ENCODE data around the gene ACAD9. TPM values are rescaled to one million over a fixed set of nuclear protein-coding genes. Genes with fewer than 3 reads are reported as not detected.

ACAD9 gene
- total and polyA plus RNA-seq, 4 donors: 24.9 to 59.3 (median 38.8) TPM

DNA sequence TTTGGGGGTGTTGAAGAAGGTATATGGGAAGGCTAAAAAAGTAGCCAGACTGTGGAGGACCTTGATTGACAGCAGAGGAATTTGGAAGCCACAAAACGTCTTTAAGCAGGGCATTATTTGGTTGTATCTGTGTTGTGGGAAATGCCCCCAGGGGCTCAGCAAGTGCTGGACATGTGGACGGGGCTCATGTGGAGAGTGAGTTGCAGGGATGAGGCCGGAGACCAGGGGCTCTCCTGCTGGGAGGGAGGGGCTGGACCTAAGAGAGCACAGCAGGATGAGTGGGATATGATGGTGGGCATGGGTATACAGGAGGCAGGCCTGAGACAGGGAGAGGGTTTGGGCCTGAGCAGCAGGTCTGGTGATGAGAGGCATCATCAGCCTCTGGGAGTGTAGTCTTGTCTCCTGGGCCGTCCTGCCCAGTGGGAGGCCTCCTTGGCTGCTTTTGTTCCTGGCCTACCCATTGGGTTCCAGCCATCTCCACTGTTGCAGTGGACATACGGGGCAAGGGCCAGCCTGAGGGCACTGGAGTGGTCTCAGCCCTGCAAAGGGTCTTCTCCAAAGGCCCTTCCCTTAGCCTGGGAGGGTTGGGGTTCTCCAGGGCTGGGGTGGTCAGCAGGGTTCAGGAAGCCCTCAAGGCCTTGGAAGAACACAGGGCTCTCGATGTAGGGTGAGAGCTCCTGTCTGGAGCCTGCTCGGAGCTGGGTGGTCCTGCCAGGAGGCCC is 27.5 kb downstream of the ACAD9 start:
- no peaks in the 10 kb centered on the region for H3K4me1 ChIP-seq (ENCODE audit: control insufficient read depth in 5 of 5, insufficient read depth in 5 of 5, low read length in 5 of 5)
- no peak overlapping the region for H3K27ac ChIP-seq (ENCODE audit: low read depth in 1 of 2, low read length in 1 of 2)
- H3K36me3 ChIP-seq (ENCODE audit: control insufficient read depth in 4 of 4, insufficient read depth in 4 of 4, low read length in 4 of 4): peaks cover 18 to 78% (median 37%) of the 10 kb centered on the region in 4 donors
- no peak for DNase-seq
- no peak for ATAC-seq (ENCODE audit: insufficient read depth, low FRiP score)
- TF ChIP-seq, protein P1, sequence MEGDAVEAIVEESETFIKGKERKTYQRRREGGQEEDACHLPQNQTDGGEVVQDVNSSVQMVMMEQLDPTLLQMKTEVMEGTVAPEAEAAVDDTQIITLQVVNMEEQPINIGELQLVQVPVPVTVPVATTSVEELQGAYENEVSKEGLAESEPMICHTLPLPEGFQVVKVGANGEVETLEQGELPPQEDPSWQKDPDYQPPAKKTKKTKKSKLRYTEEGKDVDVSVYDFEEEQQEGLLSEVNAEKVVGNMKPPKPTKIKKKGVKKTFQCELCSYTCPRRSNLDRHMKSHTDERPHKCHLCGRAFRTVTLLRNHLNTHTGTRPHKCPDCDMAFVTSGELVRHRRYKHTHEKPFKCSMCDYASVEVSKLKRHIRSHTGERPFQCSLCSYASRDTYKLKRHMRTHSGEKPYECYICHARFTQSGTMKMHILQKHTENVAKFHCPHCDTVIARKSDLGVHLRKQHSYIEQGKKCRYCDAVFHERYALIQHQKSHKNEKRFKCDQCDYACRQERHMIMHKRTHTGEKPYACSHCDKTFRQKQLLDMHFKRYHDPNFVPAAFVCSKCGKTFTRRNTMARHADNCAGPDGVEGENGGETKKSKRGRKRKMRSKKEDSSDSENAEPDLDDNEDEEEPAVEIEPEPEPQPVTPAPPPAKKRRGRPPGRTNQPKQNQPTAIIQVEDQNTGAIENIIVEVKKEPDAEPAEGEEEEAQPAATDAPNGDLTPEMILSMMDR (IDR thresholded peaks at IDR 0.05; ENCODE audit: control extremely low read depth, extremely low read depth): no peak
- no peaks in the 10 kb centered on the region for H3K9me3 ChIP-seq (ENCODE audit: control insufficient read depth in 4 of 4, insufficient read depth in 3 of 4, low read length in 3 of 4)
- H3K4me3 ChIP-seq: no peak overlapping the region
- H3K9ac ChIP-seq (ENCODE audit: insufficient read depth in 1 of 2, low read length in 2 of 2): no peak overlapping the region
- 87 to 91% methylated on average over 7 of the region's 7 CpGs for WGBS, 2 donors
- no peaks in the 10 kb centered on the region for H3K27me3 ChIP-seq (ENCODE audit: control insufficient read depth in 3 of 3, insufficient read depth in 3 of 3, low read length in 2 of 3)

DNA sequence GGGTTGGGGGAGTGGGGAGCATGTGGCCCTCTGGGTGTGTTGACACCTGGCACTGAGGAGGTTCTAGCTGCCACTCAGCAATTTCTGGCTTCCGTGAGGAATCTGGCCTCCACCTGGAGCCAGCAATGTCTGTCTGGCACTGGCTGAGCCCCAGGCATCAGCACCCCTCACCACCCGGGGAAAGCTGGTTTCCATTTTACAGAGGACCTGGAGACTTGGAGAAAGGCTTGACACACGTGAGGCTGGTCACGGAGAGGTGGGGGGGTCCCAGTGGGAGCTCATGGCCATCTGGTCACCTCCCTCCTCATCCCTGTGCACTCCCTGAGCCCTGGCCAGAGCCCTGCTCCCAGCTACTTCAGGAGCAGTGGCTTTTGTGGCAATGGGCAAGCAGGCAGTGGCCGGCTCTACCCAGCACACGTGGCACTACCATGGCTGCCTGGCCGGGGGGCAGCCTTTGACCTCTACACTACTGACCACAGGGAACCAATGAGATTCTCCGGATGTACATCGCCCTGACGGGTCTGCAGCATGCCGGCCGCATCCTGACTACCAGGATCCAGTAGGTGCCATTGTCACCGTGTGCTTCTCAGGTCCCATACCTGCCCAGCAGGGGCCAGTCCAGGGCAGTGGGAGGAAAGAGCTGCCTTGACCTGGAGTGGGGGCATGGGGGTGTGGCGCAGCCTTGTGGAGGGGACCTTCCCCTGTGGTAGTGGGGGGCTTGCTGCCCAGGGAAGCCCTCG is 28.5 kb downstream of the ACAD9 start:
- TF ChIP-seq, protein P1 (IDR thresholded peaks at IDR 0.05; ENCODE audit: control extremely low read depth, extremely low read depth): no peak
- H3K4me3 ChIP-seq: no peak overlapping the region
- no peak overlapping the region for H3K9ac ChIP-seq (ENCODE audit: insufficient read depth in 1 of 2, low read length in 2 of 2)
- DNase-seq (no peak), ATAC-seq (ENCODE audit: insufficient read depth, low FRiP score) (no peak)
- H3K9me3 ChIP-seq (ENCODE audit: control insufficient read depth in 4 of 4, insufficient read depth in 3 of 4, low read length in 3 of 4): no peaks in the 10 kb centered on the region
- peaks cover 17 to 77% (median 39%) of the 10 kb centered on the region in 4 donors for H3K36me3 ChIP-seq (ENCODE audit: control insufficient read depth in 4 of 4, insufficient read depth in 4 of 4, low read length in 4 of 4)
- H3K27ac ChIP-seq (ENCODE audit: low read depth in 1 of 2, low read length in 1 of 2): no peak overlapping the region
- 93 to 96% methylated on average over 15 of the region's 15 CpGs for WGBS, 2 donors
- H3K4me1 ChIP-seq (ENCODE audit: control insufficient read depth in 5 of 5, insufficient read depth in 5 of 5, low read length in 5 of 5): no peaks in the 10 kb centered on the region
- no peaks in the 10 kb centered on the region for H3K27me3 ChIP-seq (ENCODE audit: control insufficient read depth in 3 of 3, insufficient read depth in 3 of 3, low read length in 2 of 3)

DNA sequence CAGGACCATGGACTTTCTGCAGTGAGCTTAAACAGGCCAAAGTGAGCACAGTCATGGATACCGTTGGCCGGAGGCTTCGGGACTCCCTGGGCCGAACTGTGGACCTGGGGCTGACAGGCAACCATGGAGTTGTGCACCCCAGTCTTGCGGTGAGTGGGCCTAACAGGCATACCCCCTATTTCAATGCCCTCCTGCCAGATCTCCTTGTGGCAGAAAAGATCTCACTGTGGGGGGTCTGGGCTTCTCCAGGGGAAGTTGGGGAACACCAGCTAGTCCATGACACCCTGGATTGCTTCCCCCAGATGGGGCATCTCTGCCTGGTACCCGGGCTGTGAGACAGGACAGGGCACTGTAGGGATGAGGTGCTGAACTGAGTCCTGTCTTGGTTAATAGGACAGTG is 29.5 kb downstream of the ACAD9 start:
- TF ChIP-seq, protein P1 (IDR thresholded peaks at IDR 0.05; ENCODE audit: control extremely low read depth, extremely low read depth): no peak
- H3K27ac ChIP-seq (ENCODE audit: low read depth in 1 of 2, low read length in 1 of 2): no peak overlapping the region
- WGBS, 2 donors: 97% methylated on average over 6 of the region's 6 CpGs

More for the DNA sequence above, 29.5 kb downstream of the ACAD9 start:
- Histone ChIP-seq H3K36me3 (ENCODE audit: control insufficient read depth in 4 of 4, insufficient read depth in 4 of 4, low read length in 4 of 4) (peaks cover 22 to 80% (median 42%) of the 10 kb centered on the region in 4 donors), H3K9ac (ENCODE audit: insufficient read depth in 1 of 2, low read length in 2 of 2) (no peak overlapping the region), H3K9me3 (ENCODE audit: control insufficient read depth in 4 of 4, insufficient read depth in 3 of 4, low read length in 3 of 4) (no peaks in the 10 kb centered on the region), H3K4me3 (no peak overlapping the region), H3K27me3 (ENCODE audit: control insufficient read depth in 3 of 3, insufficient read depth in 3 of 3, low read length in 2 of 3) (no peaks in the 10 kb centered on the region), H3K4me1 (ENCODE audit: control insufficient read depth in 5 of 5, insufficient read depth in 5 of 5, low read length in 5 of 5) (no peaks in the 10 kb centered on the region)
- ATAC-seq (ENCODE audit: insufficient read depth, low FRiP score) (no peak), DNase-seq (no peak)

Measured in lung (tissue), 12 donors.